ENCODE data around the gene ATAD3B. TPM values are rescaled to one million over a fixed set of nuclear protein-coding genes. Genes with fewer than 3 reads are reported as not detected.

ATAD3B gene
- total and polyA plus RNA-seq, 12 donors, result 5.3 to 33.3 (median 7.1) TPM

DNA sequence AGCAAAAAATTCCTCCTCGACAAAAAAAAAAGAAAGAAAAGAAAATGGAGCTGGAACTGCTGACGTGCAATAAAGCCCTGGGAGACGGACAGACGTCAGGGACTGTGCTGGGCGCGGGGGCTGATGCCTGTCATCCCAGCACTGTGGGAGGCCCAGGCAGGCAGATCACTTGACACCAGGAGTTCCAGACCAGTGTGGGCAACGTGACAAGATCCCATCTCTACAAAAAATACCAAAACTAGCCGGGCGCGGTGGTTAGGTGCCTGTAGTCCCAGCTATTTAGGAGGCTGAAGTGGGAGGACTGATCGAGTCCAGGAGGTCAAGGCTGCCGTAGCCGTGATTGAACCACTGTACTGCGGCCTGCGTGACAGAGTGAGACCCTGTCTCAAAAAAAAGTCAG is 46.9 kb upstream of the ATAD3B start:
- Histone ChIP-seq H3K4me3 (no peak overlapping the region), H3K4me1 (peaks cover 4 to 32% (median 13%) of the 10 kb centered on the region in 9 donors), H3K27me3 (peaks cover 0 to 44% (median 11%) of the 10 kb centered on the region in 7 donors), H3K27ac (no peak overlapping the region), H3K9me3 (no peaks in the 10 kb centered on the region), H3K36me3 (no peaks in the 10 kb centered on the region)
- ATAC-seq (no peak), DNase-seq (no peak)
- intact Hi-C loops (cut with DNase I), result no loop called here
- TF ChIP-seq, protein P1, sequence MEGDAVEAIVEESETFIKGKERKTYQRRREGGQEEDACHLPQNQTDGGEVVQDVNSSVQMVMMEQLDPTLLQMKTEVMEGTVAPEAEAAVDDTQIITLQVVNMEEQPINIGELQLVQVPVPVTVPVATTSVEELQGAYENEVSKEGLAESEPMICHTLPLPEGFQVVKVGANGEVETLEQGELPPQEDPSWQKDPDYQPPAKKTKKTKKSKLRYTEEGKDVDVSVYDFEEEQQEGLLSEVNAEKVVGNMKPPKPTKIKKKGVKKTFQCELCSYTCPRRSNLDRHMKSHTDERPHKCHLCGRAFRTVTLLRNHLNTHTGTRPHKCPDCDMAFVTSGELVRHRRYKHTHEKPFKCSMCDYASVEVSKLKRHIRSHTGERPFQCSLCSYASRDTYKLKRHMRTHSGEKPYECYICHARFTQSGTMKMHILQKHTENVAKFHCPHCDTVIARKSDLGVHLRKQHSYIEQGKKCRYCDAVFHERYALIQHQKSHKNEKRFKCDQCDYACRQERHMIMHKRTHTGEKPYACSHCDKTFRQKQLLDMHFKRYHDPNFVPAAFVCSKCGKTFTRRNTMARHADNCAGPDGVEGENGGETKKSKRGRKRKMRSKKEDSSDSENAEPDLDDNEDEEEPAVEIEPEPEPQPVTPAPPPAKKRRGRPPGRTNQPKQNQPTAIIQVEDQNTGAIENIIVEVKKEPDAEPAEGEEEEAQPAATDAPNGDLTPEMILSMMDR (IDR thresholded peaks at IDR 0.05), result no peak
- WGBS, 2 donors, result 81 to 89% methylated on average over 15 of the region's 15 CpGs

DNA sequence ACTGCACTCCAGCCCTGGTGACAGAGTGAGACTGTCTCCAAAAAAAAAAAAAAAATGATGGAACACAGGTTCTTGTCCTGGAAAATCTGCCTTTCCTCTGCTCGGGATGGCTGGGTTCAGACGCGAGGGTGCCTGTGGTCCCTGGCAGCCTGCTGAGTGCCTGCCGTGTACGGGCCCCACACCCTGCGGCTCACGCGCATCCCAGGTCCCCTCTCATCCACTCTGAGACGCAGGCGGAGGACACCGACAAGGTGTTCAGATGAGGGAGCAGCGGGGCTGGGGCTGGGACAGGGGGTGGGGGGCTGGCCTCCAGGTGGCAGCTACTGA is 46.2 kb upstream of the ATAD3B start:
- ATAC-seq, result no peak
- H3K36me3 ChIP-seq, result no peaks in the 10 kb centered on the region

DNA sequence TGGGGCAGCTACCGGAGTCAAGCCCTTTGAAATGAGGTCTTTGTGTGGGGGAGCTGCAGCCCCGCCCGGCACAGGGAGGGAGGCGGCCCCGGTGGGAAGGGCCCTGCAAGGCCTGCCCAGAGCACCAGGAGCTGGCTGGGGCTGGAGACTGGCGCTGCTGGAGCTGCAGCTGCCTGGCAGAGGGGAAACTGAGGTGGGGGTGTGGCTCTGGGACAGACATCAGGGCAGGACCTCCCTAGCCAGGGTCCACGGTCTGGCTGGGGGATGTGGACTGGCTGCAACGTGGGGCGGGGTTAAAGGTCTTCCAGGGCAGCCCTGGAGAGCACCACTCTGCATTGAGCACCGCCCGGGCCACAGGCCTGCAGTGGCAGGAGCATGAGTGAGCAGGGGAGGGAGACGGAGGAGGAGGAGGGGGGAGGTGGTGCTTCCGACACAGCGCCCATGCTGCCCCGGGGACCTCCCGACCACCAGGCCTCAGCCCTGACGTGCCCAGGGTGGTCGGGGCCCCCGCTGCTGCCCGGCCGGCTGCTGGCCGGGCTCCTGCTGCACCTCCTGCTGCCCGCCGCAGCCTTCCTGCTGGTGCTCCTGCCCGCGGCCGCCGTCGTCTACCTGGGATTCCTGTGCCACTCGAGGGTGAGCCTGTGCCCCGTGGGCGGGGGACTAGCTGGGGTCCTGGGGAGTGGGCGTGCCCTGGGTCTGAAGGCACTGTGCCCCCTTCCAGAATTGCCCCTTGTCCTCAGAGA is 45.6 kb upstream of the ATAD3B start:
- Histone ChIP-seq H3K36me3 (no peaks in the 10 kb centered on the region), H3K9me3 (no peaks in the 10 kb centered on the region), H3K4me1 (peaks cover 12 to 38% (median 20%) of the 10 kb centered on the region in 9 donors), H3K27me3 (peaks cover 0 to 42% (median 11%) of the 10 kb centered on the region in 7 donors), H3K27ac (no peak overlapping the region), H3K4me3 (no peak overlapping the region)
- WGBS, 2 donors, result 39 to 54% methylated on average over 33 of the region's 33 CpGs
- DNase-seq, result no peak
- intact Hi-C loops (cut with DNase I), result no loop called here
- no peak for ATAC-seq
- TF ChIP-seq, protein P1 (IDR thresholded peaks at IDR 0.05), result no peak

More for the DNA sequence above, 46.2 kb upstream of the ATAD3B start:
- TF ChIP-seq, protein P1 (IDR thresholded peaks at IDR 0.05), result no peak
- H3K9me3 ChIP-seq, result no peaks in the 10 kb centered on the region
- no peak overlapping the region for H3K4me3 ChIP-seq
- DNase-seq, result no peak
- no peak overlapping the region for H3K27ac ChIP-seq
- peaks cover 0 to 45% (median 11%) of the 10 kb centered on the region in 7 donors for H3K27me3 ChIP-seq
- intact Hi-C loops (cut with DNase I), result no loop called here
- 75 to 81% methylated on average over 12 of the region's 12 CpGs for WGBS, 2 donors
- peaks cover 7 to 38% (median 19%) of the 10 kb centered on the region in 9 donors for H3K4me1 ChIP-seq

DNA sequence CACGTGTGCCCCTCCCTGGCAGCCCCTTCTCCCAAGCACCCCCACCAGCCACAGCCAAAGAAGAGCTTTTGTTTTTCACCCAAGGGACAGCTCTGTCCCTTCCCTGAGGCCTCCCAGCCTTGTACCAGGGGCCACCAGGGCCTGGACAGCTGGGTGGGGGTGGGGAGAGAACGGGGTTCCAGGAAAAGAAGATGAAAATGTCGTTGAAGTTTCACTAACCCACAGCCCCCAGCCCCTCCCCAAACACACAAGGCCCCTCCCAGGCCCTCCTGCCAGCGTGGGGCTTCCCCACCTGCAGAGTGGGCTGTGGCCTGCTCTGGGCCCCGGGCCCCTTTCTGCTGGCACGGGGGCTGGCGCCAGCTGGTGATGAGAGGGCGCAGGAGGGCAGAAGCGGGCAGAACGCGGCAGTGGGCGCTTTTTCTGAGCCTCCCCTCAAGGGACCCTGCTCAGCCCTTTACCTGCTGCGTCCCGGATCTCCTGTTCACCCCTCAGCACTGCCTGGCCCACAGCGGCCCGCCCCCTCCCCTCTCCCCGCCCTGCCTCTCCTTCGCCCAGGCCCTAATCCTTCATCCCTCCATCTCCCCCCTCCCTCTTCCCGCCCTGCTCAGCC is 45.0 kb upstream of the ATAD3B start:
- no peak for ATAC-seq
- intact Hi-C loops (cut with DNase I), result no loop called here
- WGBS, 2 donors, result 37 to 54% methylated on average over 18 to 19 of the region's 19 CpGs
- no peak overlapping the region for H3K27ac ChIP-seq
- TF ChIP-seq, protein P1 (IDR thresholded peaks at IDR 0.05), result no peak
- peaks cover 0 to 37% (median 11%) of the 10 kb centered on the region in 7 donors for H3K27me3 ChIP-seq
- H3K36me3 ChIP-seq, result no peaks in the 10 kb centered on the region
- DNase-seq, result no peak
- no peaks in the 10 kb centered on the region for H3K9me3 ChIP-seq
- peaks cover 19 to 41% (median 27%) of the 10 kb centered on the region in 9 donors for H3K4me1 ChIP-seq
- no peak overlapping the region for H3K4me3 ChIP-seq
